GM19372 (cell line): ENCODE results near the gene PTPRM.

Source experiments
- ATAC-seq: cut with Tn5 transposase; IDR thresholded peaks from one replicate; pipeline ENCODE4 v1.9.1; 2021; ENCODE audit warnings: mild to moderate bottlenecking, low read depth, moderate library complexity; ENCODE audit not compliant: unreplicated experiment

The PTPRM gene

DNA sequence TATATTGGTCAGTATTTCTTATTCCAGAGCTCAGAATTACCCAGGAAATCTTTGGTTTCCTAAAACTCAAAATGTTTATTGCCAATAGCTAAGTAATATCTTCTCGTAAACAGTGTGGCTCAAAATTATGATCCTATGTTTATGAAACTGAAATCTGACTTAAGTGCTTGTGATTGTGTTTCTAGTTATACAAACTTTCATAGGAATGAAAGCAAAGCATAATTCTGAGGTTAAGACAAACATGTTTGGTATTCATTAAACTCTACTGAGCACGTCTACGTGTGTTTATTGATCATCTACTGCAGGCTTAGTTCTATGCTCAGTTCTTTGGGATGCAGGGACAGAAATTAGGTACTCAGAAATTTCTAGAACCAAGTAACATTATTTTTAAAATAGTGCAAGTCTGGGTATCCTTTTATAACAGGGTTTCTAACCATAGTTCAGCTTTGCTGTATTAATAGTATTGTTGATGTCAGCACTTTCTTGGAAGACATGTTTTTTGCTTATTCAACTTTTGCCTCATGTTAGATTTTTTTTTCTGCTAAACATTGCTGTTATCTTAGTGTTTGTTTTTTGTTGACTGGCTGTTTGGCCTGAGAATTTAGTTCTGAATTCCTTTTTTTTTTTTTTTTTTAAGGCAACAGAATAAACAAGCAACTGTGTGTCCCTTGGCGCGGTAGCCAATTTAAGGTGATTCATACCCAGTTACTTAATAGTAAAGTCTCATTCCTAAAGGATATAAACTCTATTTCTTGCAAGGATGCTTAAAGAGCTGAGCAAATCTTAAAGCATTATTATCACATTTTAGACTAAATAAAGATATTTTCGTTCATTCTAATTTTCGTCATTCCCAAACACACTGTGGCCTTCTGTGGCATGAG lies 31.3 kb downstream of the PTPRM start:
- no peak for ATAC-seq

DNA sequence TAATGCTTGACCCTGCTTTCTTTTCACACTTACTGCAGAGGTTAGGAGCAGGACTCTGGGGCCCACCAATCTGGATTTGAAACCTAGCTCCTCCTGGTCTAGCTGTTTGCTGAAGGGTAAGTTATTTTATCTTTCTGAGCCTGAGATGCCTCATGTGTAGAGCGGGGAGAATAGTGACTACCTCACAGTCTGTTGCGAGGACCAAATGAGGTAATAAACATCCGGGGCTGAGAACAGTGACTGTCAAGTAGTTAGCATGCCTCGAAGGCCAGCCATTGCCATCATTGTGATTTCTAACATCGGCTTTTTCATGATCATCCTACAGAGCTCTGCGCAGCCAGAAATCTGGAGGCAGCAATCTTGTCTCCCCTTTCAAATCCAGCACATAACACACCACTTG lies 32.9 kb downstream of the PTPRM start:
- ATAC-seq, result no peak

DNA sequence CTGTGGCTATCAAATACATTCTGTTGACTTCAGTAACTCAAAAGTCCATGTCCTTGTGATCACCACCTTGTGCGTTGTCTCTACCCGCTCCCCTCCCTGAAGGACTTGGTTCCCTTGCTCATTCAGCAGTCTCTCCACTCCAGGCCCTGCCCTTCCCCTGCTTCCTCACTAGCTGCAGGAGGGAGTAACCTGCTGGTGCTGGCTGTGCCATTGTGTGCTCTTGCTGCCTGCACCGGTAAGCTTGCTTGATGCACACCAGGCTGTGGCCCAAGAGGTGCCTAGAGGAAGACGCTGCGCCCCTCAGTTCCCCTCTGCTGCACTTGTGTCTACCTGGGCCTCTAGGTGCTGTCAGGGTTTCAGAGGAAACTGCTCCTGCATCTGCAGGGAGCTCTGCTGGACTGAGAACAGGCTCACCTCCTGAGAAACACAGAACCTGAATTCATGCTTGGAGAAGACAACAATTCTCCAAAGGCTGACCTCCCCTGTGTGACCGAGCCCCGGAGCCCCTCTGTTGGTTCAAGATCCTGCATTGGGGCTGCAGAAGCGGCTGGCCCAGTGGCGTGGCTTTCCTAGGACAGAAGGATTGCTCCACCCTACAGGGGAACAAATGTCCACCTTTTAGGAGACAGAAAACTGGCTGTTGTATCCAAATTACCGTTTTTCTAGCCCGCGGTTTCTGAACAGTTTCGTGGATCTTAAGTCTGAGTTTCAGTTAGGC lies 33.6 kb downstream of the PTPRM start:
- ATAC-seq, result no peak

DNA sequence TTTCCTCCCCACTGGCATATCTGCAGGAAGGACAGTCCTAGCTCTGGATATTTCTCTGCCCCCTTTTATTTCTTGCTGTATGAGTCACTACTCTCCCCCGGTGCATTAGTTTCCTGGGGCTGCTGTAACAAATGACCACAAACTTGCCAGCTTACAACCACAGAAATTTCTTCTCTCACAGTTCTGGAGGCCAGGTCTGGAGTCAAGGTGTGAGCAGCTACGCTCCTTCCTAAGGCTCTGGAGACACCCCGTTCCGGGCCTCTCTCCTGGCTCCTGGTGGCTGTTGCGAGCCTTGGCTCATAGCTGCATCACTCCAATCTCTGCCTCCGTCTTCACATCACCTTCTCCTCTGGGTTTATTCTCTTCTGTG lies 34.1 kb downstream of the PTPRM start:
- ATAC-seq, result no peak

DNA sequence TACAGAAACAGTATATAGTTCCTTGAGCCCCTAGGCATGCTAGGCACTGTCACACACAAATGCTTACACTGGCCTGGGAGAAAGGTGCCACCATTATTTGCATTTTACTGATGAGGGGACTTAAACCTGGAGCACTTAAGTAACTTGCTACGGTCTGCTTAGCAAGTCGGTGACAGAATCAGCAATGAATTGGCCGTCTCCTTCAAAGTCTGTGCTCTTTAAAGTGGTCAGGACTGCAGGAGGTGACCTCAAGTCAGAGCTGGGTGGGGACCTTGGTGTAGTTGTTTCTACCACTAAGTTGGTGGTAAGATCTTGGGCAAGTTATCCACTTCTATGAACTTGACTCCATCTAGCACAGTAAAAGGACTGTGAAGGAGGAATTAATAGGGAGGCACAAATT lies 34.8 kb downstream of the PTPRM start:
- ATAC-seq, result no peak

DNA sequence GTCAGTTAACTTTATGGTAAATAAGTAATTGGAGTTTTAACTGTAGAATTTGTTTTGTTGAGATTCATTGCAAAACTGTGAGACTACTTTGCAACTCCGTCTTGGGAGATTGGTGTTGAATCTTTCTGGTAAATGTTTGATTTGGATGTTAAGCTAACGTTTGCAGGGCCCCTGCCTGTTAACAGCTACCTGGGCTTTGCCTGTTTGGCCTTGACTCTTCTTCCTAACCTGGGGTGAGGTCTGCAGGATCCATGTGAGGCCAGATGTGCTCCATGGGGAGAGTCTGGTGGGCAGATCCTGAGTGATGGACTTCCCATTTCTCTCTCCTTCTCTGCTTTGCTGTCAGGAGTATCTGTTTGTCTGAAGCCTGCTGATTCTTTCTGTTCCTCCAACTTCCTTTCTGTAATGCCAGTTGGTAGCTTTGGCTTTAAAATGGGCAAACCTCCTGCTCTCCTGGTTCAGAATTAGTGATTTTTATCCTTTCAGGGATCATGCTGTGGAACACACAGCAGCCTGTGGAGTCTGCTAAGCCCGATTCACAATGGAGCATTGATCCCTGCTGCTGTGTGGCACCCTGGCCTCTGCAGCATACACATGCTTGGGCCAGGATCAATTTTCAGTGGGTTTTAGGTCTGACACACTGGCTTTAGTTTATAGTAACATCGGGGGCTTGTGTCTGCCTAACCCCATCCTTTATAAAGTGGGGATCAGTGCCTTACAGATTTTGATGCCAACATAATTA lies 36.3 kb downstream of the PTPRM start:
- ATAC-seq, result no peak

DNA sequence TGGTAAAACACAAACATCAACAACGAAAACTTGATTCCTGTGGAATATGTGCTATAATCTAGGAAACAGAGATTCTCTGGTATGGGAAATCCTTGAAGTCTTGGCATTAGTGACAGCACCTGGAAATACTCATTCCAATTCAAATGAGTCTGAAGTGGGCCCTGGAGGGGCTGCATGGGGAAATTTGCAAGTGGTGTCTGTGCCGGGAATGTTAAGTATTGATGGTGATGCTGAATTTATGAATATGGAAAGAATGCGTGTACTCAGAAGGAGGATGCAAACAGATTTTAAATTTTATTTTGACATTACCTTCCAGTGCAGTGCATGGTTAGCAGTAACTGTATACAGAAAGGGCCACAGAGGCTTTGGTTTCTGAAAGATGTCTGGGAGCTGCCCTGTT lies 37.2 kb downstream of the PTPRM start:
- ATAC-seq, result no peak

DNA sequence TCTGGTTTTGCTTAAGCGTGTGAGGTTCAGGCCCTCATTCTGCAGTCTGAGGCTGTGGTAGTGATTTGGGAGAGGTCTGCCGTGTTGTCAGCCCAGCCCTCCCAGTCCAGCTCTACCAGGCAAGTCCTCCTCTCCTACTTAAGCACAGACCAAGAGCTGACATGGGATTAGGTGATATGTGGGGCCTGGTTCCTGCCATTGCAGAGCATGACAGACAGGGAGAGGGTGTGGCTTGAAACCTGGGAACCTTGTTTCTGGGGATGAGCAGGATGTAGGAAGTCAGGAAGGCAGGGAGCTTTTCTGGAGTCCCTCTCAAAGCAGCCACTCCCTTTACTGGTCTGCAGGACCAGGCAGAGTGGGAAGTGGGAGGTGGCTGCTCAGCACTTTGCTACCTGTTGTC lies 38.6 kb downstream of the PTPRM start:
- ATAC-seq, result no peak

DNA sequence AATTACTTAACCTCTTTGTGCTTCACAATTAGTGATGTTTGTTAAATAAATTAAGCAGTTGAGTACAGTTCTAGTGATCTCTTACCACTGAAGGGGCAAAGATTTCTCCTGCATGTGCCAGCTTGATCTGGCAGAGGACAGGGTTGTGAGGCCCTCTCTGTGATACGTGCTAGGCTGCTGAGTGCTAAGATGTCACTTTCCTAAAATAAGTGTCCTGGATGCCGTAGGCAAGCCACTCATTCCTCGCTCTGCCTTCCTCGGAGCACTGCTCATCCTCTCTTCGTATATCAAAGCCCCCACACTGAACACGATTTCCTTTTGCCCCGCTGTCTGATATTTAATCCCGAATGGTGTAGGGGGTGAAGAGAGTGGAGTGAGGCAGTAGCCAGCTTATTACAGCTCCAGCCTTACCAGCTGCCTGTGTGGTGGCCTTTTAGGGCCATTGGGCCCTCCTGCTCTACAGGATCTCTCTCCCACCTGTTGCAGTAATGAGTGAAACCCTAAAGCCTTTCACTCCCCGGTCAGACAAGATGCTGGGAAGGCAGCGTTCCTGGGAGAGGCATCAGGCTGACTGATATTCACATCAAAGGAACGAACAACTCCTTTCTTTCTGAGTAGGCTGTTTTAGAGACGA lies 40.5 kb downstream of the PTPRM start:
- no peak for ATAC-seq

DNA sequence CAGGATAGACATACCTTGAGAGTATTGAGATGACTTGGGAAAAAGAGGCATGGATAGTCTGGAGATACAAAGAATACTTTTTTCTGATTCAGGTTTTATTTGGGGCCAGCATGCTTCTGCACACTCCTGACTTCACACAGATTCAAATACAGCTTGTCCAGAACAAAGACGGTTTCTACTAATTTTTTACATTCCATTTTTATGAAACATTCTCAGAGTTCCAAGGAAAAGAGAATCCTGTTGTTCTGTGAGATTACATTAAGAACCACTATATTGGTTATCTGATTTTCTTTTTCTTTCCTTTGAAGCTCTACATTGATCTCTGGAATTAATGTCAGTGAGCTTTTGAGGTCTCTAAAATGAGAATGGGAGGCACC lies 41.0 kb downstream of the PTPRM start:
- ATAC-seq, result no peak

DNA sequence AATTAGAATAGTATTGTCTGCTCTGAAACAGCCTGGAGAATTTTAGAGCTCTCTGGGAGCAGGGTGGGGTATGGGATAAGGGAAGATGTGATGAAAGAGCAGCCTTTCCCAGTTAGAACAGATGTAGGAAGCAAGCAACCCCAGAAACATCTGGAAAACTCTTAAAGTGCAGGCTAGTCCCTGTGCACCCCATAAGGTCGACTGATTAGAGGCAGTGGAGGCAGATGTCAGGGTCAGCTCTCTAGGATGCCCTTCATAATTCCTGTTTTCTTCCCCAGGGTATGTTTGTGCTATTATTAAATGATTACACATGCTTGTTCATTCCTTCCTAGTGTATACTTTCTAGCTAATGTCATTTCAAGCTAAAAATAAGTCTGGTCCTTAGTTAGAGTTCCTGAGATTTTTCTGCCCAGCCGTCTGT lies 41.7 kb downstream of the PTPRM start:
- no peak for ATAC-seq

DNA sequence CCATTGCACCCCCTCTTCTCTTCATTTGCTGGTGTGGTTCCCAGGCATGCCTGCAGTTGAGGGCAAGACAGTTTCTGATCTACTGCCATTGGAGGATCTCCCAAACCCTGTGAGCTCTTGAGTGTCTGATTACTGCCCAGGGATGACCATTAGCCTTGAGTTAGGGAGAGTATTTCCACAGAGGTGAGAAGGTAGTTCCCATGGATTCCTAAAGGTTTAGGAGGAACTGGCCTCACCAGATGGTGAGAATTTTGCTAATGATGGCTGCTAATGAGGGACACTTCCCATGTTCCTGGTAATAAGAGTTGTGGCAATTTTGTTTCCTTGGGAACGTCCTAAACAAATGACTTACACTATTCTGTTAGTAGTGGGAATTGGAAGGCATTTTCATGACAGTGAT lies 42.5 kb downstream of the PTPRM start:
- ATAC-seq, result no peak

DNA sequence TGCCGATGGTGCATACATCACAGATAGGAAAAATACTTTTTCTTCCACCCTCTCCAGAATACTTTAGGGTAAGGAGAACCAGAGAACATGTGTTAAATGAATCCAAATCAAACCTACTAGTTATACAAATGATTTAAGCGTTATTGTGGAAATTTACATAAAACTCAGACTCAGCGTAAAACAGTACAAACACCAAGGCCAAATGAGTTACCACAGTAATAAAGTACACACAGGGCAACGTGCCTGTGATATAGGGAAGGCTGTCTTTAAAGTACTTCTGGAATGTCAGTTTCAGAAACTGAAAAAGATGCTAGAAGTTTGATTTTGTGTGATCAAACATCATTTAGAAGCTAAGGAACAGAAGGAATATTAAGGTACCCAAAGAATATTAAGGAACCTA lies 46.9 kb downstream of the PTPRM start:
- no peak for ATAC-seq

DNA sequence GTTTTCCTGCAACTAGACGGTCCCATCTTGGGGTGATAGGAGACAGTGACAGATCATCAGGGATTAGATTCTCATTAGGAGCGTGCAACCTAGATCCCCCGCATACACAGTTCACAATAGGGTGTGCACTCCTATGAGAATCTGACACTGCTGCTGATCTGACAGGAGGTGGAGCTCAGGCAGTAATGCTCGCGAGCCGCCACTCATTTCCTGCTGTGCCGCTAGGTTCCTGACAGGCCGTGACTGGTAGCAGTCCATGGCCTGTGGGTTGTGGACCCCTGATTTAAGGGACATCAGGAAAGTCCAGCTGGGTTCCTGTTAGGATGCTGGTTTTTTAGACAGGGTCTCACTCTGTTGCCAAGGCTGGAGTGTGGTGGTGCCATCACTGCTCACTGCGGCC lies 48.7 kb downstream of the PTPRM start:
- ATAC-seq, result no peak

DNA sequence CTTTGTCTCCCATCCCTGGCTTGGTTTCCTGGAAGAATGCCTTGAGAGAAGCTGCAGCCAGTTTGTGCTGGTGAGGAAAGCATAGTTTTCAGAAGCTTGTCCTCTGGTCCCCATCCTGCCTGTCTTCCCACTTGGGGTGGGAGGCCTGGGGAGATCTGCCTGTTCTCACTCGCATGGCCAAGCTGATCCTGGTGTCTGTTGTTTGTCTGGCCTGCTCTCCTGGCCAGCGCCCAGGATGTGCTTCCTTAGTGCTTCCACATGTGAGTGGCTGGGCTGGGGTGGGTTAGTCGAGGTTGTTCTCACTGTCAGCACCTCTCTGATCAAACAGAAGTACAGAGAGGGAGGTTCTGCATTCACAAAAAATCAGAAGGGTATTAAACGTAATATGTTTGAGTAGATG lies 49.5 kb downstream of the PTPRM start:
- no peak for ATAC-seq

DNA sequence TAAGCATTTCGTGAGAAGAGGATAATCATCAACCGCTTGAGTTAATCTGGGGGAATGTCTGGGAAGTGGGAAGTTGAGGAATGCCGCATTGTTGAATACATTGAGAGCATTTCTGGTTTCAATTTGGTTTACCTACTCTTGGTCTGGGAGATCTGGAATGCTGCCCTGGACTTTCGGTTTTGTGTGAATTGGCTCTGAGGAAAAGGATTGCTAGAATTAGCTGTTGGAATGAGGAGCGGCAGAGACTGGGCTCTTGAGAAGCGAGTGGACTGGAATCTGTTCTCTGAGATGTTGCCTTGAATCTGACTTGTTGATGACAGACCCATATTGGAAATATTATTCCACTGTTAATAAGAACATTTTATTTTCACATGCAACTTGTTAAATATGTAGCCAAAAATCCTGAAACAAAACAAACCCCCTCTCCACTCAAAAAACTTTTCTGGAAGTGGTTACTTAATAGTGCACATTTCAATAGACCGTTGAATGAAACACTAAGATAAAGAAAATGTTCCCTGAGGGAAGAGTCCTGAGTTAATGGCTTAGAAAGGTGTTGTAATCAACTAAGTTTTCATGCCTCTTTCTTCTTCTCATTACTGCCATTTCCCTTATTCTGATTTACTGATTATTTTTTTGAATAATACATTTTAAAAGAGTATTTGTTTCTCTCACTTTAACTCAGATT lies 50.8 kb downstream of the PTPRM start:
- ATAC-seq, result no peak

DNA sequence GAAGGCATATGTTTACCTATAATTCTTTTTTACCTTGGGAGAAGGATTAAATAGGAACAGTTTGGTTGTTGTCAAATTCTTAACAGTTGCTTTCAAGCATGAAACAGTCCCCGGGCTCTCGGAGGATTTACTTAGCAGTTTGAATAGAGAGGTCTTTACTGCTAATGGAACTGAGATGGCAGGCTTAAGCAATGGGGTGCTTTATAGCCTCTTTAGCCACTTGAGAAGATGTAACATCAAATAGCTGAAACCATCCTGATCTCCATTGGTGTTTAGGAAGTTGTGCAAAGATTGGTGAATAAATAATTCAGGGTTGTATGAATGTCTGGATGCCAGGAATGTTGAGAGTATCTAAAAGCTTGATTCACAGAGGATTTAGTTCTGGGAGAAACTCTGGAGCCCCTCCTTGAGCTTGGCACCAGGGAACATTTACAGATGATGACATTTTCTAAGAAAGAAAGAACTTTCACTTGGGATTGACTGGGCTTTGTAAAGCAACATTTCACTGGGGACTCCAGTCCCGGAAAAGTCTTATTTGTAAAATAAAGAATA lies 51.9 kb downstream of the PTPRM start:
- no peak for ATAC-seq

DNA sequence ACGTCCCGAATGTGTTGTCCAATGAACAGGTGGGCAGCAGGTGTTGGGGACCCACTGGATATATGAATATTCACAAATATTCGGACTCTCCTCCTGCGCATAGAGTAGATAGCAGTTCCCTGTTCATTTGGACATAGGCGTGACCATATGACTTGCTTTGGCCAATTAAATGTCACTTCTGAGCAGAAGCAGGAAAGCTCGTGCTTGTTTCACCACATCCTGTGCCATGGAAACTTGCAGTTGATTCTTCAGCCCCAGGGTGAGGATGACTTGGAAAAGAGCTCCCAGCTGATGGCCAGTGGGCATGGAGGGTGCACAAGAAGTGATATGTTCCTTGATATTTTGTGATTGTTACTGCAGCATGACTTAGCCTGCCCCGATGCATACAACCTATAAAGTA lies 52.6 kb downstream of the PTPRM start:
- no peak for ATAC-seq

DNA sequence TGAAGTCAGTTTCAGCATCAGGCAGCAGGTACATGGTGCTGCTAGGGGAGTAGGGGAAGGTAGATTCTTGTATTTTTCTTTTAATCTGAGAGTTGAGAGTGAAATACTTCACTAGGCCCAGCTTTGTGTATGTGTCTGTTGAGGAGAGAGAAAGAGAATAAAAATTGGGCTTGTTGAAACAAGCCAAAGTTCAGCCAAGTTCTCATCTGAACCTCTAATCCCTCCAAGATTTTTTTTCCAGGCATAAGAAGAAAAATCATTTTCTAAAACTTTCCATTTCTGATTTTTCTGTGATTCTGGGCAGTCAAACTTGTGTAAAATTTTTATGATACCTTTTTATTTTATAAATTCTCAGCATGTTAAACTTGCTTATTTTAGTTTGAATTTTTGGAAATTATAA lies 55.6 kb downstream of the PTPRM start:
- ATAC-seq, result no peak

DNA sequence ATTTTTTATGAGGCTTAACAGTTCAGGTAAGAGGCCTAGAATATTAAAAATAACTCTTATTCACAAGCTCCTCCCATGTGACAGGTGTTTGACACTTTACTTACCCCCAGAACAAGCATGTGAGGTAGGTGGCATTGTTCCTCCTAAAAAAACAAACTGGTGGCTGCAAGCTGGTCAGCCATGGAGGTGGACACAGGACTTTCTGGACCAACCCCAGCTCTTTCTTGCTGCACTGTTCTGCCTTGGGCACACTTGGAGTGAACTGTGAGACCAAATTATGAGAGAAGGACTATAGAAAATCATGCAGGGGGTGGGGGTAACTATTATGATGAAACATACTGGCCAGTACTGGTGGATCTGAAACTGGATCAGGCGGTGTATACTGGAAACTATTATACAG lies 56.6 kb downstream of the PTPRM start:
- ATAC-seq, result no peak
